Mucosa of rectum (tissue), 2 donors: ENCODE data around the gene PLD3.

Experiments used
- H3K27ac ChIP-seq, 2 donors: one replicate each; pipeline ENCODE4 v1.7.0; 2013; ENCODE audit warnings: inconsistent platforms in 2 of 2, low read depth in 2 of 2, low read length in 2 of 2
- H3K27me3 ChIP-seq, 2 donors: one replicate each; pipeline ENCODE4 v1.7.0; 2013; ENCODE audit warnings: low read length in 2 of 2; ENCODE audit not compliant: control insufficient read depth in 2 of 2, insufficient read depth in 2 of 2
- H3K36me3 ChIP-seq, 2 donors: one replicate each; pipeline ENCODE4 v1.7.0; 2013; ENCODE audit warnings: low read length in 2 of 2; ENCODE audit not compliant: control insufficient read depth in 2 of 2, insufficient read depth in 2 of 2
- H3K4me1 ChIP-seq, 2 donors: one replicate each; pipeline ENCODE4 v1.7.0; 2013; ENCODE audit warnings: low read length in 2 of 2, mild to moderate bottlenecking in 1 of 2; ENCODE audit not compliant: control insufficient read depth in 2 of 2, insufficient read depth in 2 of 2
- H3K4me3 ChIP-seq, 2 donors: one replicate each; pipeline ENCODE4 v1.7.0; 2013; ENCODE audit warnings: low read length in 2 of 2
- H3K9ac ChIP-seq, 2 donors: one replicate each; pipeline ENCODE4 v1.7.0; 2013; ENCODE audit warnings: low read length in 2 of 2, low read depth in 1 of 2, mild to moderate bottlenecking in 1 of 2
- H3K9me3 ChIP-seq, 2 donors: one replicate each; pipeline ENCODE4 v1.7.0; 2013; ENCODE audit warnings: low read length in 2 of 2; ENCODE audit not compliant: control insufficient read depth in 2 of 2
- donor health status: healthy.
- donor health status: Normal muscosa, but diverticular disease.

The PLD3 gene

DNA sequence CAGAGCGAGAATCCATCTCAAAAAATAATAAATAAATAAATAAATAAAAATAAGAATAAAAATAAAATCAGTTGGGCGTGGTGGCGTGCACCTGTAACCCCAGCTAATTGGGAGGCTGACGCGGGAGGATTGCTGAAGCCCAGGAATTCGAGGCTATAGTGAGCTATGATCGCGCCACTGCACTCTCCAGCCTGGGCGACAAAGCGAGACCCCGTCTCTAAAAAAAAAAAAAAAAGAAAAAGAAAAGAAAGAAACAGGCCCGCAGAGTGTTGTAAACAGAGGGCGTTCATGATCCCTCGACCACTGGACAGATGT is 71.9 kb downstream of the PLD3 start:
- Histone ChIP-seq H3K36me3 (peaks cover 8 to 12% of the 10 kb centered on the region in 2 donors), H3K4me3 (peak overlapping the region; percentile 76 to 81), H3K9me3 (no peaks in the 10 kb centered on the region), H3K27me3 (no peaks in the 10 kb centered on the region), H3K4me1 (peaks cover 16 to 18% of the 10 kb centered on the region in 2 donors), H3K27ac (peak overlapping the region; percentile 96 to 98), H3K9ac (peak overlapping the region; percentile 89 to 96)

DNA sequence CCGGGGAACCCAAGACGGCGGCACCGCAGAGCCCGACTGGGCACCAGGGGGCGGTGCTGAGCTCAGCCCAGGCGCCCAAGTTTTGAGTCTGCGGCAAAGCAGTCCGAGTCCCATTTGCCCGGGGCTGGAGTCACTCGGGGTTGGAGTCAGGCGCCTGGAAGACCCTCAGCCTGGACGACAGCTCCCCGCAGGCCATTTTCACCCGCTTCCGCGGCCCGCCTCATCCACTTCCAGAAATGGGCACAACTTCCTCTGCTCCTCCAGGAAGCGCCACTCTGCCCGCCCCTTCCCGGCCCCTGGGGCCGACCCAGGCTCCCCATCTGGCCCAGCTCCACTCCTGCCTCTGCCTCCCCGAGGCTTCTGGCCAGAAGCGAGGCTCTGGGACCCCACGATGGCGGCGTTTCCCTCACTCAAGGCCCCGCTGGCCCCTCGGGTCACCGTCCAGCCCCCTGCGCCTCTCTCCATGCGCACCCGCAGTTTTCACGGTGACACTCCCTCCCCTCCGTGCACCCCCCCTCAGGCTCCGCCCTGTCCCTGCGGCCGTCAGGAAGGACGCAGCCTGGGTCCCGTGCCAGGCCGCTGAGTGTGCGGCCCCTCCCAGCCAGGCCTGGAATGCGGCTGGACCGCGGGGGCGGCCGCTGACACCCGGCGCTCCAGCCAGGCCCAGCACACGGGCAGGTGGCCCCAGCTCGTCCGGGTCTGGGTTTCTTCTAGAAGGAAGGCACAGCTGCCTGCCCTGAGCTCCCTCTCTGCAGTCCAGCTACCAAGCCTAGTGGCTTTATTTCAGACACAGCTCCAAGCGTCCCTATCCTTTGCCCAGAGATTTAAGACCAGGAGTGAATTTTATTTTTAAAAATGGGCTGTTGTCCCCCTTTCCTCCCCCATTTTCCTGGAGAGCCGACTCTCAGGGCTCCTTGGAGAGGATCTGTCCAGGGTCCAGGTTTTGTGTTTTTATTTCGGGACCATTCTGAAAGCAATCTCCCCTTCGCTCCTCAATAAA is 72.6 kb downstream of the PLD3 start:
- peak overlapping the region; percentile 76 to 81 for H3K4me3 ChIP-seq
- peaks cover 17 to 18% of the 10 kb centered on the region in 2 donors for H3K4me1 ChIP-seq
- H3K9ac ChIP-seq, result peak overlapping the region; percentile 89 to 96
- H3K36me3 ChIP-seq, result peaks cover 8 to 12% of the 10 kb centered on the region in 2 donors
- no peaks in the 10 kb centered on the region for H3K9me3 ChIP-seq
- no peaks in the 10 kb centered on the region for H3K27me3 ChIP-seq
- peak overlapping the region; percentile 96 to 98 for H3K27ac ChIP-seq

DNA sequence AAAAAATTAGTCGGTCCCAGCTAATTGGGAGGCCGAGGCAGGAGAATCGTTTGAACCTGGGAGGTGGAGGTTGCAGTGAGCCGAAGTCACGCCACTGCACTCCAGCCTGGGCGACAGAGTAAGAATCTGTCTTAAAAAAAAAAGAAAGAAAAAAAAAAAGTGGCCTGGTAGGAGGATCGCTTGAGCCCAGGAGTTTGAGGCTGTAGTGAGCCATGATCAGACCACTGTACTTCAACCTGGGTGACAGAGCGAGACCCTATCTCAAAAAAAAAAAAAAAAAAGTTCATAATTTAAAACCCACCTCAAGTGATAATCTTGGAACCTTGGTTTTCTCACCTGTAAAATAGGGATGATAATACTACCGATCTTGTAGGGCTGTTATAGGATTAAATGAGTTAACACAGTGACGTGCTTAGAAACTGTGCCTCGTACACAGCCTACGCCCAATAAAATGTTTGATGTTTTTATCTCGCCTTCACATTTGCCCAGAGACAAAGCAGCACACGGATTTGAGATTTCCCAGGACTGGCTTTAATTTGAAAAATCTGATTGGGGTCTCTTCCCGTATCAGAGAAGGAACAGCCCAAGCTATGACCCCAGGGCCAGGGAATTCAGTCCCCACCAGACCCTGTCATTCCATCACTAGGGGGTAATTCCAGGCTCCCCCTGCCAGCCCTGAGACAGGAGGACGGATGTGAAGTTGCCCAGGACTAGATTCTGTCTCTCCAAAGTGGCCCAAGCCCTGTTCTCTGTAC is 73.7 kb downstream of the PLD3 start:
- Histone ChIP-seq H3K9ac (peak overlapping the region; percentile 89 to 96), H3K27me3 (no peaks in the 10 kb centered on the region), H3K9me3 (no peaks in the 10 kb centered on the region), H3K4me1 (peaks cover 16 to 22% of the 10 kb centered on the region in 2 donors), H3K27ac (peak overlapping the region; percentile 96 to 98), H3K4me3 (peak overlapping the region in 1 of 2 donors; percentile 81), H3K36me3 (peaks cover 8 to 12% of the 10 kb centered on the region in 2 donors)

DNA sequence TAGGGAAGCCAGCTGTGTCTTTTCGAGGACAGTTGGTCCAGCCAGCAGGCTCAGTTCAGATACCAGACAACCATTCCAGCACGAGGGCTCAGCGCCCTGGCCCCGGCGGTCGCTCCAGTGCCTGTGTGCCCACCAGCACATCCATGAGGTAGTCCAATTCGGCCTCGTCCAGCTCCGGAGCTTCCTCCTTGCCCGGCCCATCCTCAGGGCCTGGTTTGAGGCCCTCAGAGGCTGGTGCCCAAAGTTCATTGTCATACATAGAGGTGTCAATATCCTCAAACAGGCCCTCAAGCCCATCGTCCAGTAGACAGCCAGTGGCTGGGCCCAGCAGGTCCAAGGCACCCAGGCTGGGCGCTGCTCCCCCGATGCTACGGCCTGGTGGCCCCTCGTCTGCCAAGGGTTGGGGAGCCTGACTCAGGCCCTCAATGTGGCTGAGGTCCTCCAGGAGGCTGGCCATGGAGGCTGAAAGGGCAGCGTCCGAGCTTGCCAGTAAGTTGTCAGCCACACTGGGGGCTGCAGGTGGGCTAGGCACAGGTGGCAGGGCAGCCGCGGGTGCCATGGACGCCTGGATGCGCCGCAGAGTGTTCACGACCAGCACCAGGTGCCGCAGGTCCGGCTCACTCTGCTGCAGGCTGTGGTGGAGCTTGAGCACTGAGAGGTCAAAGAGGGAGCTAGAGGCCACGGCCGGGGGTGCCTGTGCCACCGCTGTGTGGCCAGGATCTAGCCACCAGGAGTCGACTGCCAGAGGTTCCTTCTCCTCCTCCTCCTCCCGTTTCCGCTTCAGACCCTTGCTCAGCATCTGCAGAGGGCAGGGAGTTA is 74.5 kb downstream of the PLD3 start:
- peak overlapping the region; percentile 96 to 98 for H3K27ac ChIP-seq
- H3K4me3 ChIP-seq, result no peak overlapping the region
- H3K9ac ChIP-seq, result peak overlapping the region; percentile 17 to 89
- H3K4me1 ChIP-seq, result peaks cover 15 to 22% of the 10 kb centered on the region in 2 donors
- H3K27me3 ChIP-seq, result no peaks in the 10 kb centered on the region
- H3K9me3 ChIP-seq, result no peaks in the 10 kb centered on the region
- H3K36me3 ChIP-seq, result peaks cover 8 to 12% of the 10 kb centered on the region in 2 donors

DNA sequence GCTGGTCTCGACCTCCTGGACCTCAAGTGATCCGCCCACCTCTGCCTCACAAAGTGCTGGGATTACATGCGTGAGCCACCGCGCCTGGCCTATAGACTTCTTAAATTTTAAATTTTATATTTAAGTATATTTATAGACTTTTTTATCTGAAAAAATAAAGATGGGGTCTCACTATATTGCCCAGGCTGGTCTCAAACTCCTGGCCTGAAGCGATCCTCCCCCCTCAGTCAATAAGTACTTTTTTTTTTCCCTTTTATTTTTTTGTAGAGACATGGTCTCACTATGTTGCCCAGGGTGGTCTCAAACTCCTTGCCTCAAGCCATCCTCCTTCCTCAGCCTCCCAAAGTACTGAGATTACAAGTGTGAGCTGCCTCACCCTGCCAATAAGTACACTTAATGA is 75.4 kb downstream of the PLD3 start:
- Histone ChIP-seq H3K4me3 (peak overlapping the region in 1 of 2 donors; percentile 95), H3K27ac (no peak overlapping the region)

DNA sequence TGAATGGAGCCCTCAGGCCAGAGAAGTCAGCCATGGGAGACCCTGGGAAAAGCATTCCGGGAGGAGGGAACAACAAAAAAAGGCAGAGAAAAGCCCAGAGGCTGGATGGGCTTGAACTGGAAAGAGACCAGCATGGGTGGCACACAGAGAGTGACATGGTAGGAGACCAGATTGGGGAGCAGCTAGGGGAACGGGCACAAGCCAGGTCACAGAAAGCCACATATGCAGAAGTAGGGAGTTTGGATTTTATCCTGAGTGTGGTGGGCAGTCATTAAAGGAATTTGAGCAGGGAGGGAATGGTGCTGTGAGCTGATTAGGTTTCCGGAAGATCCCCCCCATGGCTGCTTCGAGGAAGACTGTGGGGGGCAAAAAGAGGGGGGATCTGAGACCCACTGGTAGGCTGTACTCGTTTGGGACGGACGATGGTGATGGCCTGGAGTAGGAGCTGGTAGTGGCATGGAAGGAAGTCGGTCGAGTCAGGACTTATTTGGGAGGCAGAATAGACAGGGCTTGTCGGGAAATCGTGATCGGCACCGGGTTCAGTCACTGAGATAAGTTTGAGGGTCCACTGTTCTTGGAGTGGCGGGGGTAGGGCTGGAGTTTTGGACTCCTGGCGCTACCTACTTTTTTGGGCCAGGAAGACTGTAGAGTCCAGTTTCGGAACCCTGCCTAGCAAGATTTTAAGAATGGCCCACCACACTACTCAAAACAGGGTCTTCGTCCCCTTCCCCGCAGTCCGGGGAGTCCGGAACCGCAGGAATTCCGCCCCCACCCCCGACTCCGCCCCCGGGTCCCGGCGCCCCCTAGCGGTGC is 76.3 kb downstream of the PLD3 start:
- Histone ChIP-seq H3K4me3 (peak overlapping the region; percentile 65 to 95), H3K27me3 (no peaks in the 10 kb centered on the region), H3K9me3 (no peaks in the 10 kb centered on the region), H3K9ac (peak overlapping the region; percentile 79 to 88), H3K4me1 (peaks cover 15 to 22% of the 10 kb centered on the region in 2 donors), H3K36me3 (peaks cover 8 to 12% of the 10 kb centered on the region in 2 donors), H3K27ac (peak overlapping the region; percentile 95 to 98)

More for the DNA sequence above, 75.4 kb downstream of the PLD3 start:
- peak overlapping the region in 1 of 2 donors; percentile 31 for H3K9ac ChIP-seq
- peaks cover 8 to 12% of the 10 kb centered on the region in 2 donors for H3K36me3 ChIP-seq
- no peaks in the 10 kb centered on the region for H3K9me3 ChIP-seq
- no peaks in the 10 kb centered on the region for H3K27me3 ChIP-seq
- H3K4me1 ChIP-seq, result peaks cover 15 to 22% of the 10 kb centered on the region in 2 donors

DNA sequence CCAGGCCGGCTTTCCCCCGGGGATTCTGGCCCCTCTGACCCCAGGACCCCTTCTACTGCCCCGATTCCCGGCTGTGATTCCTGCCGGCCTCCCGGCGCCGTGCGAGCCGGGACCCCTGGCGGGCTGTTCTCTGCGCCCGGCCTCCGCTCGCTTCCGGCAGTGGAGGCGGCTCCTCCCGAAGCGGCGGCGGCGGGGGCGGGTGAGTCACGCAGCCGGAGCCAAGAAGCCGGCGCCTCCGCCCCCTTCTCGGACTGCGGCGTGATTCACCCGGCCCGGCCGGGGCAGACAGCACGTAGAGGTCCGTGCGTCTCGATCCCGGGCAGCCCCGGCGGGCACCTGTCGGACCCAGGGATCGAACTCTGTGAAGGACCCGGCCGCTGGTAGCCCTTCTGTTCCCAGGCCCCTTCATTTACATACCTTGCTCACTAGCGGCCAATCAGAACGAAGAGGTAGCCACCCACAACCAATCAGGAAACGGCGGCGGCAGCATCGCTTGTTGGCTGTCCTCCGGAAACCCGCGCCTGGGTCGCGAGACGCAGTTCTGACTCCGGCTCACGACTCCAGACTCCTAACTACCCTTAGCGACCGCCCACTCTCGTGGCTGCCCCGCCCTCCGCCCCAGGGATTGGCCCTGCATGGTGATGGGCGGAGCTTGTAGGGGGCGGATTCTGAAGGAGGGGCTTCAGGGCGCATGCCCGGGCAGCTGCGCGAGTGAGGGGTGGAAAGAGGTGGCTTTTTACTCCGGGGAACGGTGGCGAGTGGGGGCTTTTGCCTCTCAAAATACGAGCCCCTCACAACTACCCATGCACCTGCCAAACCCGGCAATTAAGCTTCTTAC is 77.2 kb downstream of the PLD3 start, which contains the start of gene SERTAD1:
TSS of gene SERTAD1 (minus strand) at position 543 of the 838 bp plus-strand sequence. CDS start 2,446 bp downstream, outside the sequence.
- H3K36me3 ChIP-seq, result peaks cover 8 to 12% of the 10 kb centered on the region in 2 donors
- H3K27me3 ChIP-seq, result no peaks in the 10 kb centered on the region
- no peaks in the 10 kb centered on the region for H3K9me3 ChIP-seq
- H3K4me1 ChIP-seq, result peaks cover 15 to 22% of the 10 kb centered on the region in 2 donors
- peak within 1 kb of the TSS; percentile 79 to 95 for H3K4me3 ChIP-seq
- H3K27ac ChIP-seq, result peak within 1 kb of the TSS; percentile 95 to 98
- H3K9ac ChIP-seq, result peak within 1 kb of the TSS; percentile 79 to 88
